Adrenal gland (tissue), 5 donors: ENCODE data around the gene IRX2.

Experiments used
- POLR2A ChIP-seq, 2 donors: fragments of 450-650 bp; IDR thresholded peaks; one replicate each; pipeline ENCODE4 v1.6.1; 2017; ENCODE audit warnings: antibody characterized with exemption in 2 of 2, mild to moderate bottlenecking in 2 of 2, moderate library complexity in 1 of 2
- TF ChIP-seq, protein P1 (sequence below), 6 experiments: fragments of 450-650 bp in 4 of 6; fragments of 200-600 bp in 2 of 6; sonication (generic) in 1 of 6; IDR thresholded peaks; 1 replicate in 5 of 6; 2 replicates in 1 of 6; pipeline versions ENCODE4 v1.5.1 to v1.8.0; 2016 to 2021; ENCODE audit warnings: antibody characterized with exemption in 6 of 6, mild to moderate bottlenecking in 2 of 6, moderate library complexity in 1 of 6
- donor health status: DM: no; HTN: no; CAD: no.

GRCh38 chr5:2703615-2704014 lies 47.9 kb downstream of the IRX2 start:
- TF ChIP-seq, protein P1, sequence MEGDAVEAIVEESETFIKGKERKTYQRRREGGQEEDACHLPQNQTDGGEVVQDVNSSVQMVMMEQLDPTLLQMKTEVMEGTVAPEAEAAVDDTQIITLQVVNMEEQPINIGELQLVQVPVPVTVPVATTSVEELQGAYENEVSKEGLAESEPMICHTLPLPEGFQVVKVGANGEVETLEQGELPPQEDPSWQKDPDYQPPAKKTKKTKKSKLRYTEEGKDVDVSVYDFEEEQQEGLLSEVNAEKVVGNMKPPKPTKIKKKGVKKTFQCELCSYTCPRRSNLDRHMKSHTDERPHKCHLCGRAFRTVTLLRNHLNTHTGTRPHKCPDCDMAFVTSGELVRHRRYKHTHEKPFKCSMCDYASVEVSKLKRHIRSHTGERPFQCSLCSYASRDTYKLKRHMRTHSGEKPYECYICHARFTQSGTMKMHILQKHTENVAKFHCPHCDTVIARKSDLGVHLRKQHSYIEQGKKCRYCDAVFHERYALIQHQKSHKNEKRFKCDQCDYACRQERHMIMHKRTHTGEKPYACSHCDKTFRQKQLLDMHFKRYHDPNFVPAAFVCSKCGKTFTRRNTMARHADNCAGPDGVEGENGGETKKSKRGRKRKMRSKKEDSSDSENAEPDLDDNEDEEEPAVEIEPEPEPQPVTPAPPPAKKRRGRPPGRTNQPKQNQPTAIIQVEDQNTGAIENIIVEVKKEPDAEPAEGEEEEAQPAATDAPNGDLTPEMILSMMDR (IDR thresholded peaks at IDR 0.05) = no peak
- TF ChIP-seq POLR2A (IDR thresholded peaks at IDR 0.05) = no peak
